CD4-positive, alpha-beta T cell treated with Interleukin-2 at 100 ng/mL for 4 hours (primary cell): ENCODE measurements around the gene PITPNM2.
A peak's percentile ranks its signal among the peaks of the same experiment; 100 is the strongest.
"Not testable (repeated sequence)": the region's sequence is repeated elsewhere in the genome, so short reads cannot be mapped to it uniquely, and the experiment has no call there.

Experiments
- DNase-seq: peaks from one replicate; pipeline ENCODE4 v3.0.0-alpha.2; 2020; ENCODE audit warnings: low spot score

Gene PITPNM2

GRCh38 chr12:123120452-123121166 lies 30.3 kb downstream of the PITPNM2 start:
- peak; percentile 34 for DNase-seq

- DNase-seq = peak; percentile 52
Observed at GRCh38 chr12:123119808-123120207, 31.1 kb downstream of the PITPNM2 start.

GRCh38 chr12:123118497-123118896 lies 32.4 kb downstream of the PITPNM2 start:
- DNase-seq = no peak

GRCh38 chr12:123115409-123116121 lies 35.3 kb downstream of the PITPNM2 start:
- peak; percentile 27 for DNase-seq

GRCh38 chr12:123114304-123115083 lies 36.4 kb downstream of the PITPNM2 start:
- DNase-seq = no peak

GRCh38 chr12:123113026-123113425 lies 37.9 kb downstream of the PITPNM2 start:
- no peak for DNase-seq

- peak; percentile 32 for DNase-seq
Observed at GRCh38 chr12:123111498-123112165, 39.3 kb downstream of the PITPNM2 start.

- no peak for DNase-seq
Observed at GRCh38 chr12:123109319-123109772, 41.5 kb downstream of the PITPNM2 start.

GRCh38 chr12:123108682-123109066 lies 42.2 kb downstream of the PITPNM2 start:
- no peak for DNase-seq

GRCh38 chr12:123107926-123108681 lies 42.8 kb downstream of the PITPNM2 start:
- DNase-seq = no peak

GRCh38 chr12:123106640-123107359 lies 44.1 kb downstream of the PITPNM2 start:
- DNase-seq = peak; percentile 74

GRCh38 chr12:123105211-123105826 lies 45.6 kb downstream of the PITPNM2 start:
- DNase-seq = no peak

GRCh38 chr12:123104809-123105208 lies 46.1 kb downstream of the PITPNM2 start:
- no peak for DNase-seq

GRCh38 chr12:123104094-123104493 lies 46.8 kb downstream of the PITPNM2 start:
- not testable (repeated sequence) for DNase-seq

GRCh38 chr12:123102781-123103503 lies 47.9 kb downstream of the PITPNM2 start:
- no peak for DNase-seq

GRCh38 chr12:123102366-123102765 lies 48.5 kb downstream of the PITPNM2 start:
- DNase-seq = no peak

GRCh38 chr12:123101526-123101925 lies 49.4 kb downstream of the PITPNM2 start:
- DNase-seq = no peak
